HG03565 (cell line): ENCODE measurements around the gene CRHR2.

Experiments
- ATAC-seq: cut with Tn5 transposase; IDR thresholded peaks from one replicate; pipeline ENCODE4 v1.9.1; 2021; ENCODE audit warnings: mild to moderate bottlenecking, moderate library complexity; ENCODE audit not compliant: unreplicated experiment

The CRHR2 gene

GRCh38 chr7:30633223-30633622 lies 49.0 kb downstream of the CRHR2 start:
- no peak for ATAC-seq

- no peak for ATAC-seq
Measured at GRCh38 chr7:30630986-30631385, 51.3 kb downstream of the CRHR2 start.

- no peak for ATAC-seq
Measured at GRCh38 chr7:30627026-30627425, 55.2 kb downstream of the CRHR2 start.

- ATAC-seq: no peak
Measured at GRCh38 chr7:30625283-30625682, 57.0 kb downstream of the CRHR2 start.

- ATAC-seq: no peak
Measured at GRCh38 chr7:30618961-30619360, 63.3 kb downstream of the CRHR2 start.

GRCh38 chr7:30618080-30618676 lies 64.1 kb downstream of the CRHR2 start:
- ATAC-seq: no peak

DNA sequence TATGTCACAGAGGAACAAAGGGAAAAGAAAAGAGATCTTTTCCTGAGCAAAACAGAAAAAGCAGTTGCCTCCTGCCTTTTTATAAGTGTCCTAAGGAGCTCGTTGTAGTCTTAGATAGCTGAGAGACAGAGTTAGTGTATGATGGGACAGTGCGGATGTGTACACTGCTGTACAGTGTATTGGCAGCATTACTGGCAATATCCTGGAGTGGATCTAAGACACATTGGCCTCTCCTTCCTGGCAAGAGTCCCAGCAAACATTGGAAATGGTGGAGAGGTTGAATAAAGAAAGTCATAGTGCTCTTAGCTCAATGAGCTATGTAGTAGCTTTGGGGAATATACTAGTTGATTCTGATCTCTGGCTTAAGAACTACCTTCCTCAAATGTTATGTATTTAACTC lies 64.9 kb downstream of the CRHR2 start:
- ATAC-seq: no peak

- ATAC-seq: no peak
Measured at GRCh38 chr7:30616318-30616717, 65.9 kb downstream of the CRHR2 start.

- ATAC-seq: no peak
Measured at GRCh38 chr7:30613366-30614325, 68.6 kb downstream of the CRHR2 start.

GRCh38 chr7:30612658-30613265 lies 69.5 kb downstream of the CRHR2 start:
- no peak for ATAC-seq

GRCh38 chr7:30605832-30606231 lies 76.4 kb downstream of the CRHR2 start:
- ATAC-seq: no peak

- no peak for ATAC-seq
Measured at GRCh38 chr7:30604901-30605300, 77.4 kb downstream of the CRHR2 start.
